Osteoblast (primary cell): ENCODE measurements around the gene FNDC10. TPM values are rescaled to one million over a fixed set of nuclear protein-coding genes. Genes with fewer than 3 reads are reported as not detected.

Experiments used
- DNase-seq: peaks from one replicate; pipeline ENCODE4 v3.0.0; 2011; ENCODE audit warnings: low spot score, mixed read lengths; ENCODE audit not compliant: insufficient read length; ENCODE audit errors: missing footprints
- H2AFZ ChIP-seq: 2 replicates; pipeline ENCODE4 v1.6.0; 2011; ENCODE audit warnings: mild to moderate bottlenecking, low read length
- H3K27ac ChIP-seq: 2 replicates; pipeline ENCODE4 v1.5.1; 2011; ENCODE audit warnings: mild to moderate bottlenecking, low read depth, low read length, moderate library complexity
- H3K27me3 ChIP-seq: 2 replicates; pipeline ENCODE4 v1.6.0; 2012; ENCODE audit warnings: mild to moderate bottlenecking, control low read depth, inconsistent platforms, low read length, moderate library complexity; ENCODE audit not compliant: insufficient read depth
- H3K36me3 ChIP-seq: 2 replicates; pipeline ENCODE4 v1.5.1; 2011; ENCODE audit warnings: mild to moderate bottlenecking, low read length, control low read depth, moderate library complexity; ENCODE audit not compliant: insufficient read depth
- H3K4me1 ChIP-seq: 2 replicates; pipeline ENCODE4 v1.5.1; 2011; ENCODE audit warnings: mild to moderate bottlenecking, low read length, control low read depth, moderate library complexity; ENCODE audit not compliant: insufficient read depth
- H3K4me2 ChIP-seq: 2 replicates; pipeline ENCODE4 v1.6.0; 2011; ENCODE audit warnings: mild to moderate bottlenecking, low read length; ENCODE audit not compliant: insufficient read depth
- H3K4me3 ChIP-seq: fragments of 200-600 bp; sonication (generic); 3 replicates; pipeline ENCODE4 v1.5.1; 2012; ENCODE audit warnings: mild to moderate bottlenecking, low read length, inconsistent platforms; ENCODE audit not compliant: insufficient read depth
- H3K79me2 ChIP-seq: 2 replicates; pipeline ENCODE4 v1.6.0; 2012; ENCODE audit warnings: mild to moderate bottlenecking, low read length, control low read depth, inconsistent platforms; ENCODE audit not compliant: insufficient read depth
- H3K9me3 ChIP-seq: 2 replicates; pipeline ENCODE4 v1.5.1; 2011; ENCODE audit warnings: low read depth, low read length, control low read depth
- H4K20me1 ChIP-seq: 2 replicates; pipeline ENCODE4 v1.6.0; 2012; ENCODE audit warnings: mild to moderate bottlenecking, low read length, control low read depth; ENCODE audit not compliant: insufficient read depth
- CTCF ChIP-seq: IDR thresholded peaks from 2 replicates; pipeline ENCODE4 v1.5.1; 2011; ENCODE audit warnings: mild to moderate bottlenecking, low read depth, low read length, moderate library complexity; ENCODE audit errors: extremely low read depth
- total RNA-seq: library from RNA; depleted of rRNA; stranded (reverse); fragments of >200 nt; gene quantifications from 2 replicates; pipeline ENCODE4 v1.2.3, GENCODE V29; 2012

FNDC10 gene
- total RNA-seq, 1 donor = 2.5 TPM

DNA sequence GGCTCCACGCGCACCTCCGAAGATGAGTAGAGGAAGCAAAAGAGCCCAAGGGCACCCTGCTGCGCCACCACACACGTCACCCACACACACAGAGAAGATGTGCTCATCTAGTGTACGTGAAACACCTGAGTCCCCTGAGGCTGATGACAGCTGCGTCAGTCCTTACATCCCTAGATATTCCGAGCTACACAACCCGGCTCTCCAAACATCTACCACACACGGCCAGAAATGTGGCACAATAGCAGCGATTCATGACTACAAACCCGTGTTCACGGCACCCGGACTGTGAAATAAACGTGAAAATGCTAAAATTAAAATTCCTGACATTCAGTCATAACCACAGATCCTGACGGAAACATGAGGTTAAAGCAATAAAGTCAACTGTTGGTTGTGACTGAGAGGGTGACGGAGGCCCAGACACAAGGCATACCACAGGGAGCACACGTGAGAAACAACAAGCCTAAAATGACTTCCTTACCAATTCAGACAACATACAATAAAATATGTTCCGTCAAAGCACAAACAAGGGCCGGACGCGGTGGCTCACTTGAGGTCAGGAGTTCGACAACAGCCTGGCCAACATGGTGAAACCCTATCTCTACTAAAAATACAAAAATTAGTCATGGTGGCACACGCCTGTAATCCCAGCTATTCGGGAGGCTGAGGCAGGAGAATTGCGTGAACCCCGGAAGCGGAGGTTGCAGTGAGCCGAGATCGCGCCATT lies 32.6 kb downstream of the FNDC10 start:
- Histone ChIP-seq H3K9me3 (no peaks in the 10 kb centered on the region), H3K27me3 (no peaks in the 10 kb centered on the region), H3K4me1 (peaks cover 18% of the 10 kb centered on the region), H3K79me2 (peaks cover 98% of the 10 kb centered on the region), H3K4me2 (peak overlapping the region; percentile 59), H4K20me1 (peaks cover 72% of the 10 kb centered on the region), H3K27ac (peak overlapping the region; percentile 96), H2AFZ (no peak overlapping the region), H3K4me3 (peak overlapping the region; percentile 13), H3K36me3 (peaks cover 56% of the 10 kb centered on the region)
- peak; percentile 94 for DNase-seq
- no peak for TF ChIP-seq CTCF

- H3K4me2 ChIP-seq = no peak overlapping the region
- peaks cover 76% of the 10 kb centered on the region for H4K20me1 ChIP-seq
- TF ChIP-seq CTCF = no peak
- peaks cover 18% of the 10 kb centered on the region for H3K4me1 ChIP-seq
- H2AFZ ChIP-seq = no peak overlapping the region
- H3K4me3 ChIP-seq = no peak overlapping the region
- no peaks in the 10 kb centered on the region for H3K9me3 ChIP-seq
- H3K36me3 ChIP-seq = peaks cover 63% of the 10 kb centered on the region
- peaks cover 96% of the 10 kb centered on the region for H3K79me2 ChIP-seq
- peak overlapping the region; percentile 80 for H3K27ac ChIP-seq
- H3K27me3 ChIP-seq = no peaks in the 10 kb centered on the region
- peak; percentile 36 for DNase-seq
Observed at GRCh38 chr1:1565340-1565739, 34.6 kb downstream of the FNDC10 start.

DNA sequence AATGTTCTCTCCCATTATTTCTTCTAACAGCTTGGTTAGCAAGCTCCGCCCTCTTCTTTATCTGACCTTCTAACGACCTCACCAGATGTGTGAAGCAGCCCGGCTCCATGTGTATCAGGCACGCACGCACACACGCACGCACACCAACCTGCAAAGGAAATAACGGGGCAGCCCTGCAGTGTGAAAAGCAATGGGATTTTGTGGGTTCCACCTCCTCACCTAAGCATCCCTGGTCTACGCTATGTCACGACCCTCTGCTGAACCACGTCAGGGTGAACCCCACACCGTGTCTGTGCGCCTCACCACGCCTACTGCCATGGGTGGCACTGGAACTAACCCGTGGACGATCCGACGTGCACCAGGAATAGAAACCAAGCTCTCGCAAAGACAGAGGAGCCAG lies 35.7 kb downstream of the FNDC10 start:
- no peak for TF ChIP-seq CTCF
- DNase-seq = peak; percentile 66

GRCh38 chr1:1563688-1564087 lies 36.2 kb downstream of the FNDC10 start:
- Histone ChIP-seq H3K79me2 (peaks cover 92% of the 10 kb centered on the region), H3K4me1 (peaks cover 18% of the 10 kb centered on the region), H3K4me2 (no peak overlapping the region), H2AFZ (no peak overlapping the region), H3K27me3 (no peaks in the 10 kb centered on the region), H3K4me3 (no peak overlapping the region), H3K36me3 (peaks cover 57% of the 10 kb centered on the region), H4K20me1 (peaks cover 72% of the 10 kb centered on the region), H3K9me3 (no peaks in the 10 kb centered on the region), H3K27ac (no peak overlapping the region)
- TF ChIP-seq CTCF = no peak
- DNase-seq = peak; percentile 43

More for the DNA sequence above, 35.7 kb downstream of the FNDC10 start:
- Histone ChIP-seq H3K9me3 (no peaks in the 10 kb centered on the region), H4K20me1 (peaks cover 69% of the 10 kb centered on the region), H3K4me2 (no peak overlapping the region), H3K79me2 (peaks cover 93% of the 10 kb centered on the region), H3K4me1 (peaks cover 18% of the 10 kb centered on the region), H3K4me3 (no peak overlapping the region), H3K36me3 (peaks cover 60% of the 10 kb centered on the region), H3K27ac (no peak overlapping the region), H3K27me3 (no peaks in the 10 kb centered on the region), H2AFZ (no peak overlapping the region)
